Adrenal gland (tissue), 5 donors: ENCODE measurements around the gene THBD.

Experiments
- CTCF ChIP-seq, 6 experiments: fragments of 450-650 bp in 4 of 6; fragments of 200-600 bp in 2 of 6; sonication (generic) in 1 of 6; IDR thresholded peaks; 1 replicate in 5 of 6; 2 replicates in 1 of 6; pipeline versions ENCODE4 v1.5.1 to v1.8.0; 2016 to 2021; ENCODE audit warnings: antibody characterized with exemption in 6 of 6, mild to moderate bottlenecking in 2 of 6, moderate library complexity in 1 of 6
- POLR2A ChIP-seq, 2 donors: fragments of 450-650 bp; IDR thresholded peaks; one replicate each; pipeline ENCODE4 v1.6.1; 2017; ENCODE audit warnings: antibody characterized with exemption in 2 of 2, mild to moderate bottlenecking in 2 of 2, moderate library complexity in 1 of 2
- donor health status: DM: no; HTN: no; CAD: no.

DNA sequence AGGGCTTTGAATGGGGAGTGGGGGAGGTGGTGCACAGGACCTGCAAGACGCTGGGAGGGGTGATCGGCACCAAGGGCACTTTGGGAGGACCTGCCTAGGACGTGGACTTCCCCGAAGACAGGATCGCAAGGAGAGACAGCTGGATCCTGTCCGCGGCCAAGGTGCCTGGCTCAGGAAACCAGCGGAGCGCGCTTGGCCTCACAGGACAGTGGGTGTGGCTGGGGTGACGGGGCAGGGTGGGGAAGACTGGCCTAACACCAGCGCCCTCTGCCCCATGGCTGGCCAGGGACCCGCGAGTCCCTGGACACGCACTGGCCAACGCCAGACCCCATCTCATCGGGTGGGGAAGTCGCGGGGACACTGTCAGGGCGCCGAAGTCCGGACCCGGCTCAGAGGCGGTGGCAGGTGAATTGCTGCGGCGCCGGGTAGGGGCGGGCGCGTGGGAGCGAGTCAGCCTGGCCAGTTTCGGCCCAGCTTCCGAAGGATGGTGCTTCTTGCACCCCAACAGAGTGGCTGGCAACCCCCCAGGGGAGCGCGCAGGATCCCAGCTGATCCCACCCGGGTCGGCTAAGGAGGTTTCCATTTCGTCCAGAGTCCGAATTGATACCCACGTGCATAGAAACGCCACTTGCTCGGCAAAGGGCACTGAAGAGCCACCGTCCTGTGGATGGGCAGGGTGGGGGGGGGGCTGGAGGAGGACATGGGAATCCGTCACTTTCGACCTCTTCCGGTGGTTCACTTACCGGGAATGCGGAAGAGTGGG is 785 bp upstream of the THBD start:
- TF ChIP-seq CTCF (IDR thresholded peaks at IDR 0.05) (no peak), POLR2A (IDR thresholded peaks at IDR 0.05) (no peak)
